Activated CD8-positive, alpha-beta memory T cell treated with anti-CD3 and anti-CD28 coated beads, Interleukin-2, amount 50 U/mL, for 48 hours (primary cell): ENCODE measurements around the gene PRPSAP1.

Source experiments
- DNase-seq: peaks from one replicate; pipeline ENCODE4 v3.0.0-alpha.2; 2020

The PRPSAP1 gene

GRCh38 chr17:76353599-76354316, at the start of gene PRPSAP1:
Gene PRPSAP1, minus strand, starts transcription at chr17:76353916. Its CDS starts 213 bp downstream, at chr17:76353703.
- peak; percentile 90 for DNase-seq

GRCh38 chr17:76402711-76403110, 49.0 kb upstream of the PRPSAP1 start:
- no peak for DNase-seq

- no peak for DNase-seq
Measured at GRCh38 chr17:76399175-76400172, 45.8 kb upstream of the PRPSAP1 start.

- DNase-seq: no peak
Measured at GRCh38 chr17:76398523-76399174, 44.9 kb upstream of the PRPSAP1 start.

GRCh38 chr17:76397687-76398522, 44.2 kb upstream of the PRPSAP1 start:
- peak; percentile 95 for DNase-seq

GRCh38 chr17:76397184-76397583, 43.5 kb upstream of the PRPSAP1 start:
- no peak for DNase-seq

GRCh38 chr17:76395980-76396379, 42.3 kb upstream of the PRPSAP1 start:
- DNase-seq: no peak

GRCh38 chr17:76394166-76394565, 40.5 kb upstream of the PRPSAP1 start:
- DNase-seq: no peak

- DNase-seq: no peak
Measured at GRCh38 chr17:76391200-76391715, 37.5 kb upstream of the PRPSAP1 start.

GRCh38 chr17:76390003-76390421, 36.3 kb upstream of the PRPSAP1 start:
- no peak for DNase-seq

GRCh38 chr17:76388966-76389888, 35.5 kb upstream of the PRPSAP1 start:
- DNase-seq: no peak

- no peak for DNase-seq
Measured at GRCh38 chr17:76386966-76387765, 33.5 kb upstream of the PRPSAP1 start.

GRCh38 chr17:76385892-76386786, 32.4 kb upstream of the PRPSAP1 start:
- DNase-seq: peak; percentile 95

GRCh38 chr17:76384987-76385891, 31.5 kb upstream of the PRPSAP1 start:
- peak; percentile 78 for DNase-seq

GRCh38 chr17:76384222-76384986, 30.7 kb upstream of the PRPSAP1 start, which contains the start of gene SPHK1:
Gene SPHK1, plus strand, starts transcription at chr17:76384609. Its CDS starts 1,036 bp downstream, at chr17:76385645.
- DNase-seq: peak; percentile 89

GRCh38 chr17:76383546-76384221, 30.0 kb upstream of the PRPSAP1 start:
- peak; percentile 86 for DNase-seq
